Tibial artery (tissue), 4 donors: ENCODE results near the gene C10orf105.

Experiments used
- DNase-seq, 2 donors: peaks; one replicate each; pipeline ENCODE4 v3.0.0-alpha.2; 2019
- H3K27ac ChIP-seq, 2 donors: fragments of 200-600 bp; sonication (generic) in 1 of 2; 1 replicate in 1 of 2; 2 replicates in 1 of 2; pipeline ENCODE4 v1.5.1; 2018 to 2019; ENCODE audit warnings: mild to moderate bottlenecking in 1 of 2
- H3K27me3 ChIP-seq, 2 donors: fragments of 200-600 bp; sonication (generic) in 1 of 2; one replicate each; pipeline versions ENCODE4 v1.5.1 to v1.6.0; 2016 to 2019
- H3K36me3 ChIP-seq, 3 donors: fragments of 200-600 bp; sonication (generic) in 2 of 3; one replicate each; pipeline ENCODE4 v1.5.1; 2016 to 2019; ENCODE audit warnings: mild to moderate bottlenecking in 2 of 3
- H3K4me1 ChIP-seq, 4 donors: fragments of 200-600 bp; sonication (generic) in 2 of 4; 1 replicate in 3 of 4; 2 replicates in 1 of 4; pipeline ENCODE4 v1.5.1; 2016 to 2019
- H3K4me3 ChIP-seq, 2 donors: fragments of 200-600 bp; sonication (generic) in 1 of 2; 1 replicate in 1 of 2; 2 replicates in 1 of 2; pipeline ENCODE4 v1.5.1; 2018 to 2019; ENCODE audit warnings: mild to moderate bottlenecking in 2 of 2
- H3K9me3 ChIP-seq, 3 donors: fragments of 200-600 bp; sonication (generic) in 1 of 3; one replicate each; pipeline ENCODE4 v1.5.1; 2016 to 2019
- CTCF ChIP-seq, 2 experiments: fragments of 200-600 bp in 1 of 2; fragments of 450-650 bp in 1 of 2; IDR thresholded peaks; one replicate each; pipeline ENCODE4 v1.5.1; 2017 to 2019; ENCODE audit warnings: antibody characterized with exemption in 2 of 2, mild to moderate bottlenecking in 1 of 2, moderate library complexity in 1 of 2
- intact Hi-C: fragments of 100-400 bp; cut with DNase I; formaldehyde crosslinking; loops from one replicate; pipeline ENCODE4 v1.15.0; 2023; ENCODE audit warnings: low total_unique reads

Gene C10orf105

GRCh38 chr10:71737001-71737833 is 17.6 kb upstream of the C10orf105 start:
- Histone ChIP-seq H3K9me3 (no peaks in the 10 kb centered on the region), H3K4me1 (peaks cover 0 to 9% (median 1%) of the 10 kb centered on the region in 4 donors), H3K27me3 (no peaks in the 10 kb centered on the region), H3K4me3 (no peak overlapping the region), H3K36me3 (no peaks in the 10 kb centered on the region), H3K27ac (no peak overlapping the region)
- no peak for TF ChIP-seq CTCF (IDR thresholded peaks at IDR 0.05)
- intact Hi-C loops, result no loop called here
- DNase-seq, result no peak

DNA sequence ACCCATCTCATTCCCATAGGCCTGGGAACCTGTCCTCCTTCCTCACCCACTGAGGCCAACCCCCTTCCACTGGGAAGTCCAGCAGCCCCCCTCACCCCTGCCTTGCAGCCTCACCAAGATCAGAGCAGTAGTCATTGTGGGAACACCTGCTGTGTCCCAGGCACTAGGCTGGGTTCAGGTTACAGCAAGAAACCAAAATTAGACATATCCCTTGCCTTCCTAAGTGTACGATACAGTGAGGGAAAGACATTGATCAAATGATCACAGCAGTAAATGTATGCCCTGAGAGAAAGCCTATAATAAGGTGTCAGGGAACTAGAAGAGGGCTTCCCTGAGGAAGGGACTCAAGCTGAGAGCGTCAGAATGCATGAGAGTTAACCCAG is 17.0 kb upstream of the C10orf105 start:
- intact Hi-C loops, result no loop called here
- Histone ChIP-seq H3K36me3 (no peaks in the 10 kb centered on the region), H3K4me1 (peaks cover 0 to 9% (median 1%) of the 10 kb centered on the region in 4 donors), H3K9me3 (no peaks in the 10 kb centered on the region), H3K27me3 (no peaks in the 10 kb centered on the region), H3K27ac (no peak overlapping the region), H3K4me3 (no peak overlapping the region)
- TF ChIP-seq CTCF (IDR thresholded peaks at IDR 0.05), result no peak
- no peak for DNase-seq

DNA sequence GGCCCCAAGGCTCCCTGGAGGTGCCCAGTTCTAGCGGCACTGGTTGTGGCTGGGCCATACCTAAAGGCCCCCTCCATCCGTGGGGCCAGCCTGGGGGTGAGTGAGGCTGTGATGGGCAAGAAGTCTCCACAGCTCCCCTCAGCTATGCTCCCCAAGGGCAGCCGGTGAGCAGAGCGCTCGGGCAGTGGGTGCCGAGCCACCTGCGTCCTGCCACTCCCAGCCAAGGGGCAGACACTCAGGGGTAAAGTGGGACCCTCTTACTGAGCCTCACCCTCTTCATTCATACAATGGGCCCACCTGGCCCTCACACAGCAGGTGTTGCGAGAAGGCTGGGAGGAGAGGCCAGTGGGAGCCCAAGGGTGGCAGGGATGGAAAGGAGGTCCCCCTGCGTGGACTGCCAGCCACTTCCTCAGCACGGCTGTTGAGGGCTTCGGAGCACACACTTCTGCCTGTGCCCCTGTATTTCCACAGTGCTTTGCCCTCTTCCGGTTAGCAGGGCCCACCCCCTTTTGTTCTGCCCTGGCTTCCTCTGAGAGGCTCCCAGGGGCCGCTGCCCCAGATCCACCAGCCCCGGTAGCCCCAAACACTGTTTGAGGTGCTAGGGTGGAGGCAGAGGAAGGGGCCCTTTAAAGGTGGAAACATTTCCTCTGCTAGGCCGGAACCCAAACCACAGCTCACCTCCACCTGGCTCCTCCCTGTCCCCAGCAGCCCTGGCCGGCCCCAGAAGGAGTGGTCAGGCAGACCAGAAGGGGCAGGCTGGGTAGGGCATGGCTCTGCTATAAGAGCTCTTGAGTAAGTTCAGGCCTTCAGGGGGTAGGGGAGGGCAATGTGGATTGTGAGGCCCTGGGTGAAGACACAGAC is 16.4 kb upstream of the C10orf105 start:
- DNase-seq, result no peak
- peaks cover 0 to 9% (median 1%) of the 10 kb centered on the region in 4 donors for H3K4me1 ChIP-seq
- H3K36me3 ChIP-seq, result no peaks in the 10 kb centered on the region
- TF ChIP-seq CTCF (IDR thresholded peaks at IDR 0.05), result no peak
- H3K27me3 ChIP-seq, result no peaks in the 10 kb centered on the region
- intact Hi-C loops, result no loop called here
- no peaks in the 10 kb centered on the region for H3K9me3 ChIP-seq
- H3K27ac ChIP-seq, result no peak overlapping the region
- no peak overlapping the region for H3K4me3 ChIP-seq

GRCh38 chr10:71734797-71735196 is 15.2 kb upstream of the C10orf105 start:
- Histone ChIP-seq H3K4me3 (no peak overlapping the region), H3K9me3 (no peaks in the 10 kb centered on the region), H3K36me3 (no peaks in the 10 kb centered on the region), H3K4me1 (peaks cover 0 to 9% (median 1%) of the 10 kb centered on the region in 4 donors), H3K27ac (no peak overlapping the region), H3K27me3 (no peaks in the 10 kb centered on the region)
- intact Hi-C loops, result no loop called here
- no peak for DNase-seq
- TF ChIP-seq CTCF (IDR thresholded peaks at IDR 0.05), result no peak

DNA sequence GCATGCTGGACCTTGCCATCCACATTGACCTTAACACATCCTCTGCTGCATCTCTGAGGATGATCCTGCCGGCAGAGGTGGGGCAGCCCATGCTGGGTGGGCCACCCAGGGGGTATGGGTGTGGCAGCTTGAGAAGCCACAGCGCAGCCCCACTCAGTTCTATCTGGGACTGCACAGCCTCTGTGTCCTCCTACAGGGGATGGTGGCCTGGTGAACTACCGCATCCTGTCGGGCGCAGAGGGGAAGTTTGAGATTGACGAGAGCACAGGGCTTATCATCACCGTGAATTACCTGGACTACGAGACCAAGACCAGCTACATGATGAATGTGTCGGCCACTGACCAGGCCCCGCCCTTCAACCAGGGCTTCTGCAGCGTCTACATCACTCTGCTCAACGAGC is 12.2 kb upstream of the C10orf105 start:
- Histone ChIP-seq H3K27ac (no peak overlapping the region), H3K4me1 (peaks cover 0 to 31% (median 26%) of the 10 kb centered on the region in 4 donors), H3K36me3 (no peaks in the 10 kb centered on the region), H3K27me3 (no peaks in the 10 kb centered on the region), H3K9me3 (no peaks in the 10 kb centered on the region), H3K4me3 (no peak overlapping the region)
- no peak for DNase-seq
- intact Hi-C loops, result no loop called here
- TF ChIP-seq CTCF (IDR thresholded peaks at IDR 0.05), result no peak
